Lower leg skin (tissue), 4 donors: Measurements from ENCODE around the gene ARFRP1. TPM values are rescaled to one million over a fixed set of nuclear protein-coding genes. Genes with fewer than 3 reads are reported as not detected.

Experiments used
- DNase-seq, 2 donors: peaks; one replicate each; pipeline ENCODE4 v3.0.0-alpha.2; 2019; ENCODE audit warnings: low spot score in 2 of 2
- H3K4me3 ChIP-seq: fragments of 200-600 bp; sonication (generic); 2 replicates; pipeline ENCODE4 v1.5.1; 2017; ENCODE audit warnings: mild to moderate bottlenecking, low read depth; ENCODE audit not compliant: poor library complexity, severe bottlenecking
- CTCF ChIP-seq, 3 donors: fragments of 450-650 bp; IDR thresholded peaks; one replicate each; pipeline ENCODE4 v1.5.1; 2016; ENCODE audit warnings: antibody characterized with exemption in 3 of 3, mild to moderate bottlenecking in 3 of 3, moderate library complexity in 2 of 3
- POLR2A ChIP-seq, 2 donors: fragments of 450-650 bp; IDR thresholded peaks; one replicate each; pipeline ENCODE4 v1.6.1; 2016 to 2017; ENCODE audit warnings: antibody characterized with exemption in 2 of 2, mild to moderate bottlenecking in 1 of 2, moderate library complexity in 1 of 2
- WGBS, 2 donors: methylation state at CpG; one replicate each; pipeline ENCODE4 v1.1.5; 2018; 5-methylcytosine and 5-hydroxymethylcytosine counted together
- intact Hi-C: fragments of 100-400 bp; cut with DNase I; formaldehyde crosslinking; loops from one replicate; pipeline ENCODE4 v1.15.0; 2023; ENCODE audit warnings: low total_unique reads
- total RNA-seq, 4 donors: library from RNA; depleted of rRNA; stranded (reverse); fragments of >200 nt; gene quantifications; one replicate each; pipeline ENCODE4 v1.1.0, GENCODE V29; 2016

ARFRP1 gene
- total RNA-seq, 4 donors from 2014 or later: 20.7 to 42.6 (median 34.7) TPM

GRCh38 chr20:63734946-63735858 lies 27.4 kb upstream of the ARFRP1 start:
- intact Hi-C loops: no loop called here
- H3K4me3 ChIP-seq: no peak overlapping the region
- DNase-seq: no peak
- 86 to 88% methylated on average over 34 to 47 of the region's 48 CpGs for WGBS, 2 donors
- TF ChIP-seq CTCF (IDR thresholded peaks at IDR 0.05) (no peak), POLR2A (IDR thresholded peaks at IDR 0.05) (no peak)

GRCh38 chr20:63734111-63734945 lies 26.6 kb upstream of the ARFRP1 start:
- no peak for DNase-seq
- no peak overlapping the region for H3K4me3 ChIP-seq
- TF ChIP-seq POLR2A (IDR thresholded peaks at IDR 0.05): no peak
- TF ChIP-seq CTCF (IDR thresholded peaks at IDR 0.05): no peak
- 89% methylated on average over 21 to 25 of the region's 25 CpGs for WGBS, 2 donors
- intact Hi-C loops: no loop called here

GRCh38 chr20:63733579-63734081 lies 25.9 kb upstream of the ARFRP1 start:
- intact Hi-C loops: no loop called here
- 94% methylated on average over 15 to 17 of the region's 18 CpGs for WGBS, 2 donors
- no peak overlapping the region for H3K4me3 ChIP-seq
- no peak for DNase-seq
- no peak for TF ChIP-seq POLR2A (IDR thresholded peaks at IDR 0.05)
- no peak for TF ChIP-seq CTCF (IDR thresholded peaks at IDR 0.05)

- intact Hi-C loops: no loop called here
- no peak for TF ChIP-seq CTCF (IDR thresholded peaks at IDR 0.05)
- TF ChIP-seq POLR2A (IDR thresholded peaks at IDR 0.05): no peak
- whole genome bisulfite sequencing, 2 donors: 91 to 92% methylated on average over 9 to 10 of the region's 13 CpGs
- H3K4me3 ChIP-seq: no peak overlapping the region
- DNase-seq: no peak
Observed at GRCh38 chr20:63733117-63733516, 25.3 kb upstream of the ARFRP1 start.

GRCh38 chr20:63732118-63733095 lies 24.6 kb upstream of the ARFRP1 start:
- TF ChIP-seq CTCF (IDR thresholded peaks at IDR 0.05) (peak in 1 of 3 donors; percentile 48), POLR2A (IDR thresholded peaks at IDR 0.05) (no peak)
- 88% methylated on average over 38 of the region's 38 CpGs for WGBS, 2 donors
- H3K4me3 ChIP-seq: no peak overlapping the region
- DNase-seq: no peak
- intact Hi-C loops: no loop called here
